Breast epithelium (tissue), 4 donors: ENCODE data around the gene ANXA2. TPM values are rescaled to one million over a fixed set of nuclear protein-coding genes. Genes with fewer than 3 reads are reported as not detected.
A peak's percentile ranks its signal among the peaks of the same experiment; 100 is the strongest.
"Not testable (repeated sequence)": the region's sequence is repeated elsewhere in the genome, so short reads cannot be mapped to it uniquely, and the experiment has no call there.

Source experiments
- DNase-seq, 2 donors: peaks; one replicate each; pipeline ENCODE4 v3.0.0-alpha.2; 2019; ENCODE audit warnings: low spot score in 2 of 2
- H3K27ac ChIP-seq, 2 donors: fragments of 200-600 bp; sonication (generic) in 1 of 2; one replicate each; pipeline ENCODE4 v1.5.1; 2016 to 2019; ENCODE audit warnings: mild to moderate bottlenecking in 1 of 2
- H3K27me3 ChIP-seq, 2 donors: fragments of 200-600 bp; sonication (generic) in 1 of 2; one replicate each; pipeline versions ENCODE4 v1.5.1 to v1.6.0; 2017 to 2019; ENCODE audit warnings: control low read depth in 1 of 2, mild to moderate bottlenecking in 1 of 2
- H3K36me3 ChIP-seq: fragments of 200-600 bp; one replicate; pipeline ENCODE4 v1.5.1; 2019
- H3K4me1 ChIP-seq, 2 donors: fragments of 200-600 bp; sonication (generic); one replicate each; pipeline ENCODE4 v1.5.1; 2016 to 2019; ENCODE audit warnings: control low read depth in 1 of 2
- H3K4me3 ChIP-seq, 3 donors: fragments of 200-600 bp; sonication (generic); 1 replicate in 2 of 3; 2 replicates in 1 of 3; pipeline ENCODE4 v1.5.1; 2016 to 2019; ENCODE audit warnings: mild to moderate bottlenecking in 3 of 3, moderate library complexity in 2 of 3
- H3K9me3 ChIP-seq, 2 donors: fragments of 200-600 bp; sonication (generic) in 1 of 2; one replicate each; pipeline ENCODE4 v1.5.1; 2016 to 2019; ENCODE audit warnings: control low read depth in 1 of 2
- POLR2A ChIP-seq: fragments of 450-650 bp; IDR thresholded peaks from one replicate; pipeline ENCODE4 v1.6.1; 2016; ENCODE audit warnings: antibody characterized with exemption, mild to moderate bottlenecking, moderate library complexity
- POLR2AphosphoS5 ChIP-seq, 3 donors: sonication (generic); formaldehyde crosslinking; IDR thresholded peaks; one replicate each; pipeline ENCODE4 v1.6.1; 2017; ENCODE audit warnings: antibody characterized with exemption in 3 of 3
- intact Hi-C: fragments of 100-400 bp; cut with DNase I; formaldehyde crosslinking; loops from one replicate; pipeline ENCODE4 v1.15.1; 2023; ENCODE audit warnings: low total_unique reads
- total RNA-seq, 3 donors: library from RNA; depleted of rRNA; stranded (reverse); fragments of >200 nt; gene quantifications; one replicate each; pipeline ENCODE4 v1.1.0, GENCODE V29; 2016
- TF ChIP-seq, protein P1 (sequence below), 3 donors: fragments of 450-650 bp; IDR thresholded peaks; one replicate each; pipeline ENCODE4 v1.5.1; 2016 to 2017; ENCODE audit warnings: antibody characterized with exemption in 3 of 3, mild to moderate bottlenecking in 3 of 3, moderate library complexity in 3 of 3

Gene ANXA2
- total RNA-seq, 3 donors from 2014 or later = 875 to 1,598 (median 923) TPM

DNA sequence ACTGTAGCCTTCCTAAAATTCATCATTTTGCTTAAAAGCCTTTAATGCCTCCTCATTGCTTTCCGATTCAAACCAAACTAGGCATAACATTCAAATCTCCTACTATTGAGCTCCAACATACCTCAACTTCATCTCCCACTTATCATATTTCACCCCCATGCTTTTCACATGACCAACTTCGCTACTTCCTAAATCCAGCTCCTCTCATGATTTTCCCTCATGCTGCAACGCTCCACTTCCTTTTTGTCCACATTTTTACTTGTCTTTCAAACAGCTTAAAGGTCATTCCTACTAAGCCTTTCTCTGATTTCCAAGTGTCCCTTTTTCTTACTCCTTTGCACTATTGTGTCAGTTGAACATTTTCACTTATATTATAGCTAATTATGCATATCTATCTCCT lies 20.3 kb upstream of the ANXA2 start:
- Histone ChIP-seq H3K27me3 (no peaks in the 10 kb centered on the region), H3K4me3 (no peak overlapping the region), H3K9me3 (no peaks in the 10 kb centered on the region), H3K27ac (no peak overlapping the region), H3K4me1 (peaks cover 0 to 9% of the 10 kb centered on the region in 2 donors), H3K36me3 (no peaks in the 10 kb centered on the region)
- intact Hi-C loops = no loop called here
- DNase-seq = no peak
- TF ChIP-seq, protein P1, sequence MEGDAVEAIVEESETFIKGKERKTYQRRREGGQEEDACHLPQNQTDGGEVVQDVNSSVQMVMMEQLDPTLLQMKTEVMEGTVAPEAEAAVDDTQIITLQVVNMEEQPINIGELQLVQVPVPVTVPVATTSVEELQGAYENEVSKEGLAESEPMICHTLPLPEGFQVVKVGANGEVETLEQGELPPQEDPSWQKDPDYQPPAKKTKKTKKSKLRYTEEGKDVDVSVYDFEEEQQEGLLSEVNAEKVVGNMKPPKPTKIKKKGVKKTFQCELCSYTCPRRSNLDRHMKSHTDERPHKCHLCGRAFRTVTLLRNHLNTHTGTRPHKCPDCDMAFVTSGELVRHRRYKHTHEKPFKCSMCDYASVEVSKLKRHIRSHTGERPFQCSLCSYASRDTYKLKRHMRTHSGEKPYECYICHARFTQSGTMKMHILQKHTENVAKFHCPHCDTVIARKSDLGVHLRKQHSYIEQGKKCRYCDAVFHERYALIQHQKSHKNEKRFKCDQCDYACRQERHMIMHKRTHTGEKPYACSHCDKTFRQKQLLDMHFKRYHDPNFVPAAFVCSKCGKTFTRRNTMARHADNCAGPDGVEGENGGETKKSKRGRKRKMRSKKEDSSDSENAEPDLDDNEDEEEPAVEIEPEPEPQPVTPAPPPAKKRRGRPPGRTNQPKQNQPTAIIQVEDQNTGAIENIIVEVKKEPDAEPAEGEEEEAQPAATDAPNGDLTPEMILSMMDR (IDR thresholded peaks at IDR 0.05) = no peak
- TF ChIP-seq POLR2A (no peak), POLR2AphosphoS5 (IDR thresholded peaks at IDR 0.05) (no peak)

DNA sequence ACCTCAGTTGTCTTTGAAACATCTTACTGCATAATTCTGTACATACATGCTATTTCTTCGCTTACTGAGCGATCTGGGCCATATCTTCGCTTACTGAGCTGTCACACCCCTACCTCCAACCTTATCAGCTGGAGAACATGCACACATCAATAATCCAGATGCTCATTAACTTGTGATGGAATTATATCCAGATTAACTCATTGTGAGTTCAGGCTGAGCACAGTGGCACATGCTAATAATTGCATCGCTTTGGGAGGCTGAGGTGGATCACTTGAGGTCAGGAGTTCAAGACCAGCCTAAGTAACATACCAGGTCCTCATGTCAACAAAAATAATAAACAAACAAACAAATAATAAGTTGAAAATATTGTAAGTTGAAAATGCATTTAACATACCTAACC lies 19.3 kb upstream of the ANXA2 start:
- no peak overlapping the region for H3K4me3 ChIP-seq
- DNase-seq = no peak
- peaks cover 0 to 9% of the 10 kb centered on the region in 2 donors for H3K4me1 ChIP-seq
- H3K9me3 ChIP-seq = no peaks in the 10 kb centered on the region
- no peak overlapping the region for H3K27ac ChIP-seq
- TF ChIP-seq, protein P1 (IDR thresholded peaks at IDR 0.05) = no peak
- TF ChIP-seq POLR2A = no peak
- TF ChIP-seq POLR2AphosphoS5 (IDR thresholded peaks at IDR 0.05) = no peak
- intact Hi-C loops = no loop called here
- H3K27me3 ChIP-seq = no peaks in the 10 kb centered on the region
- no peaks in the 10 kb centered on the region for H3K36me3 ChIP-seq

DNA sequence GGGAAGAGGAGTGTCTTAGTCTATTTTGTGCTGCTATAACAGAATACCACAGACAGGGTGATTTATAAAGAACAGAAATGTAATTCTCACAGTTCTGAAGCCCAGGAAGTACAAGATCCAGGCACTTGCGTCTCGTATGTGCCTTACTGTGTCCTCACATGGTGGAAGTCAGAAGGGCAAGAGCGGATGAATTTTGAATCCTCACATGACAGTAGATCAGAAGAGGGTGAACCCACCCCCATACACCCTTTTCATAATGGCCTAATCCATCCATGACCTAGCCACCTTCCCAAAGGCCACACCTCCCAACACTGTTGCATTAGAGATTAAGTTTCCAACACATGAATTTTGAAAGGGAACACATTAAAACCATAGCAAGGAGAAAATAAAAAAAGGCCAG lies 18.7 kb upstream of the ANXA2 start:
- no peaks in the 10 kb centered on the region for H3K36me3 ChIP-seq
- H3K4me1 ChIP-seq = peaks cover 0 to 9% of the 10 kb centered on the region in 2 donors
- H3K9me3 ChIP-seq = no peaks in the 10 kb centered on the region
- no peak overlapping the region for H3K4me3 ChIP-seq
- DNase-seq = no peak
- intact Hi-C loops = no loop called here
- H3K27me3 ChIP-seq = no peaks in the 10 kb centered on the region
- H3K27ac ChIP-seq = no peak overlapping the region
- TF ChIP-seq, protein P1 (IDR thresholded peaks at IDR 0.05) = no peak
- TF ChIP-seq POLR2AphosphoS5 (IDR thresholded peaks at IDR 0.05) (no peak), POLR2A (no peak)

DNA sequence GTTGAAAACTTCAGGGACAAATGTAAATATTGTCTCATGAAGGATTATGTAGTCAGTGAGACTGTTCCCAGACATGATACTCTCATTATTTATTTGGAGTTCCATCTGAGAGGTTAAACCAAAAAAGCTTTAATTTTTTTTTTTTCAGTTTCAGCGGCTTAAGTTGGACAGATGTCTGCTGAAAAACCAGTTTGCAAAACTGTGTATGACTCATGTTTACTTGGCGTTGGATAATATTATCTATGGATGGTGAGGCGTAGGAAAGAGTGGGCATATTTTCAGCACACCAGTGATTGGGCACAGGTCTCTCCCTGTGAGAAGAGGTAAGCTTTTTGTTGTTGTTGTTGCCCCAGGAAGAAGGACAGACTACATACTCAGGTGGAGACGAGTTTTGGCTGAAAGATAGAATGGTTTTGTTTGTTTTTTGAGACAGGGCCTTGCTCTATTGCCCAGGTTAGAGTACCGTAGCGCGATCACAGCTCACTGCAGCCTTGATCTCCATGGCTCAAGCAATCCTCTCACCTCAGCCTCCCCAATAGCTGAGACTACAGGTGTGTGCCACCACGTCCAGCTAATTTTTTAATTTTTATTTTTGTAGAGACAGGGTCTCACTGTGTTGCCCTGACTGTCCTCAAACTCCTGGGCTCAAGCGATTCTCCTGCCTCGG lies 16.4 kb upstream of the ANXA2 start:
- DNase-seq = no peak
- Histone ChIP-seq H3K4me1 (peaks cover 0 to 9% of the 10 kb centered on the region in 2 donors), H3K27ac (peak overlapping the region; percentile 81 to 87), H3K36me3 (no peaks in the 10 kb centered on the region), H3K9me3 (no peaks in the 10 kb centered on the region), H3K27me3 (no peaks in the 10 kb centered on the region), H3K4me3 (no peak overlapping the region)
- TF ChIP-seq, protein P1 (IDR thresholded peaks at IDR 0.05) = no peak
- TF ChIP-seq POLR2A (no peak), POLR2AphosphoS5 (IDR thresholded peaks at IDR 0.05) (no peak)
- intact Hi-C loops = no loop called here

DNA sequence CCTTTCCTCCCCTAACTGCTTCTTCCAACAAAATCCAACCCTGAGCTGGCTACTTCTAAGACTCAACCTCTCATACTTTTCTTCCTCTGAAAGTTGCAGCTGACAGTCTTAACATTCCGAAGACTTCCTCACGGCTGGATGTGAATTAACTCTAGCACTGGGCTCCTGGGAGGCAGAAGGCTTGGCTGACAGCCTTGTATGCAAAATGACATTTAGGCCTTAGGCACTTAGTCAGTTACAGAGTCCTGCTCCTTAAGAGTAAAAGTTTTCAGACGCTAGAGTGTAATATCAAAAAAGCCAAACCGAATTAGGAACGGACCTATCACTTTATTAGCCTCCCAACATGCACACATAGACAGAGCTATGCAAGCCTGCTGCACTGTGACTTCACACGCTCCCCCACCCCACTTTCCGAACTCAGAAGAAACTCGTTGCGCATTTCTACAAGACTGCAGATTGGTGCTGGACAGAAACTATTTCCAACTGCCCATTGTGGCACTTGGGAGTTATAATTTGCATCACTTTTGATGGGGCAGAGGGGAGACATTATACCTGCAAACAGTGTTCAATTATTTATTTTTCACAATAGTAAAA lies 15.5 kb upstream of the ANXA2 start:
- no peaks in the 10 kb centered on the region for H3K27me3 ChIP-seq
- DNase-seq = no peak
- H3K4me3 ChIP-seq = no peak overlapping the region
- peak overlapping the region; percentile 62 to 81 for H3K27ac ChIP-seq
- no peak for TF ChIP-seq POLR2AphosphoS5 (IDR thresholded peaks at IDR 0.05)
- TF ChIP-seq POLR2A = no peak
- TF ChIP-seq, protein P1 (IDR thresholded peaks at IDR 0.05) = no peak
- no peaks in the 10 kb centered on the region for H3K36me3 ChIP-seq
- H3K9me3 ChIP-seq = no peaks in the 10 kb centered on the region
- H3K4me1 ChIP-seq = peaks cover 0 to 11% of the 10 kb centered on the region in 2 donors
- intact Hi-C loops = no loop called here

DNA sequence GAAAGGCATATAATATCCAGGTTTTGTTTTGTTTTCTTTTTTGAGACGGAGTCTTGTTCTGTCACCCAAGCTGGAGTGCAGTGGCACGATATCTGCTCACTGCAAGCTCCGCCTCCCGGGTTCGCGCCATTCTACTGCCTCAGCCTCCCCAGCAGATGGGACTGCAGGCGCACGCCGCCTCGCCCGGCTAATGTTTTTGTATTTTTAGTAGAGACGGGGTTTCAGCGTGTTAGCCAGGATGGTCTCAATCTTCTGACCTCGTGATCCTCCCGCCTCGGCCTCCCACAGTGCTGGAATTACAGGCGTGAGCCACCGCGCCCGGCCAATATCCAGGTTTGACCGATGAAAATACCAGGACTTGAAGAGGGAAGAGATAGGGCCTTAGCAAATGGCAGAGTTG lies 15.0 kb upstream of the ANXA2 start:
- H3K27ac ChIP-seq = peak overlapping the region; percentile 62 to 81
- H3K36me3 ChIP-seq, H3K4me3 ChIP-seq, intact Hi-C loops, H3K27me3 ChIP-seq, H3K9me3 ChIP-seq, DNase-seq: not testable (repeated sequence)
- peaks cover 0 to 16% of the 10 kb centered on the region in 2 donors for H3K4me1 ChIP-seq
